ENCODE data around the gene PALLD.

Gene PALLD

DNA sequence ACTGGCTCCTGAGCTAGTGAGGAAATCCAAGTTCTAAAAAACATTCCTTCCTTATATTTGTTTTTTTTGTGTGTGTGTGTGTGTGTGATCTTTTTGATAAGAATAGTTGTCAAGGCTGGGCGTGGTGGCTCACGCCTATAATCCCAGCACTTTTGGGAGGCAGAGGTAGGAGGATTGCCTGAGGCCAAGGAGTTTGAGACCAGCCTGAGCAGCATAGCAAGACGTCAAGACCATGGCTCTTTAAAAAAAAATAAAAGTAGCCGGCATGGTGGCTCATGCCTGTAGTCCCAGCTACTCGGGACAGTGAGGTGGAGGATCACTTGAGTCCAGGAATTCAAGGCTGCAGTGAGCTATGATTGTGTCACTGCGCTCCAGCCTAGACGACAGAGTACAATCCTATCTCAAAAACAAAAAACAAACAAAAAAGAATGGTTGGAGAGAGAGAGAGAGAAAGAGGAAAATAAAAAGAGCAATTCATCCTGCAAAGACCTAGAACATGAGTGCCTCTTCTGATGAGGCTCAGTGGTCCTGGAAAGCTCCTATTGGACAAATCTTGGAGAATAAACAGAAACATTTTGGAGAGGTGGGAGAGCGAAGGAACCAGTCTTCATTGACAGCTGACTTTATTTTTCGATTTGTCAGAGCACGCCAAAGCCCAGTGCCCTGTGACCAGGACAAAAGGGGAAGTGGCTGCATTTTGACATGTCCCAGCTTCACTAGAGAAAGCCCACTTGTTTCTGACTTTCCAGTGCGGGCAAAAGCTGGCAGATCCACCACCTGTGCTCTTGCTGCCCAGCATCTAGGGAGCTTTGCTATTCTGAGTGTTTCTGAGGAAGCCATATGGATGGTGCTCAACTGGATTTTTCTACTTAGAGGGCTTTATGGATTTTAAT is 244.7 kb downstream of the PALLD start:
- no peak for DNase-seq (ENCODE audit: insufficient read length, low spot score)

GRCh38 chr4:168743131-168743530 is 246.3 kb downstream of the PALLD start:
- FAIRE-seq (no peak), DNase-seq (ENCODE audit: insufficient read length, low spot score) (no peak)

More for the DNA sequence above, 244.7 kb downstream of the PALLD start:
- no peak for FAIRE-seq

DNA sequence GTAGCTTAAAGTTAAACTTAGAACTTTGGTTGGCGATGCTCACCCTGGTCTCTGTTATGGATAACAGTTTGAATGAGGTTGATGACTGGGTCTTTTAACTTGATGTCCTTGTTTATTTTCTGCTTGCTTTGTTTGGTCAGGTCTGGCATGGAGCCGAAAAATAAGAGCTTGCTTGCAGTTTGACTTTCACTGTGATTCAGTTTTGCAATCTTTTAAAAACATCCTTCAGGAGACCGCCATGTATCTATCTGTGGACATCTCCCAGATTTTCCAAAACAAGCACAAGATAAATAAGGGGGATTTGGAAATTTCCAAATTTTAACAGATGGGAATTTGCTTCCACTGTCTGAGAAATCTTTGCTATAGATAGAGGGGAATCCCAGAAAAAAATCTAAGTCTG is 246.7 kb downstream of the PALLD start:
- no peak for DNase-seq (ENCODE audit: insufficient read length, low spot score)
- FAIRE-seq: no peak

DNA sequence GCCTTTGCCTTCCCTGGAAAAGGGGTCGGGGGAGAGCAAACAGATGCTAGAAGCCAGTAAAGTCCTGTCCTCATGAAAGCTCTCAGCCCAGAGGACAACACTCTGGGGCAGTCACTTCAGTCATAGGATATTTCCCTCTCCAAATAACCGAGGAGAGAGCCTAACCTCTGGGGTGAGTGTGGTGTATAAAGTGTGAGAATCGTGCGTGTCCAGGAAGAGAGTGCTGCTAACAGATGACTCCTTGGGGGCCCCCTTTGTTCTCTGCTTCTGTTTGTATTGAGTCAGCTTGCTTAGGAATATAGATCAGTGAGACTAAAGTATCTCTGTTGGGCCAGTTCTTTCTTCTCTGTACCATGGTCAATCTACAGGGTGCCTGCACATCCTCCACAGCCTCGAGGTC is 247.2 kb downstream of the PALLD start:
- FAIRE-seq (no peak), DNase-seq (ENCODE audit: insufficient read length, low spot score) (no peak)

- no peak for DNase-seq (ENCODE audit: insufficient read length, low spot score)
- no peak for FAIRE-seq
Observed at GRCh38 chr4:168748807-168749206, 252.0 kb downstream of the PALLD start.

- DNase-seq (ENCODE audit: insufficient read length, low spot score) (no peak), FAIRE-seq (no peak)
Observed at GRCh38 chr4:168751263-168752225, 254.7 kb downstream of the PALLD start.

- DNase-seq (ENCODE audit: insufficient read length, low spot score) (no peak), FAIRE-seq (no peak)
Observed at GRCh38 chr4:168755598-168756477, 259.0 kb downstream of the PALLD start.

DNA sequence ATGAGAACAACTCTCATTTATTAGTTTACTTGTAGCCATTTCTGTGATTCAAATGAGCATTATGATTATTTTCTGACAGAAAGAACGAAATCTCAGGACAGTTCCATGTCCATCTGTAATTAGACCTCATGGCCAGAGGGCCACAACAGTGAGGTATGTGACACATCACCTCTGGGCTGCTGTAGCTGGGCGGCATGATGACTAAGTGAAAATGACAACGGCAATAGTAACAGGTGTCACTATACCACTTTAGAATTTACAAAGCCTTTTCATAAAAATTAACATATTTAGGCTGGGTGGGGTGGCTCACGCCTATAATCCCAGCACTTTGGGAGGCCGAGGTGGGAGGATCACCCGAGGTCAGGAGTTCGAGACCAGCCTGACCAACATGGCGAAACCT is 260.6 kb downstream of the PALLD start:
- DNase-seq (ENCODE audit: insufficient read length, low spot score) (no peak), FAIRE-seq (no peak)

DNA sequence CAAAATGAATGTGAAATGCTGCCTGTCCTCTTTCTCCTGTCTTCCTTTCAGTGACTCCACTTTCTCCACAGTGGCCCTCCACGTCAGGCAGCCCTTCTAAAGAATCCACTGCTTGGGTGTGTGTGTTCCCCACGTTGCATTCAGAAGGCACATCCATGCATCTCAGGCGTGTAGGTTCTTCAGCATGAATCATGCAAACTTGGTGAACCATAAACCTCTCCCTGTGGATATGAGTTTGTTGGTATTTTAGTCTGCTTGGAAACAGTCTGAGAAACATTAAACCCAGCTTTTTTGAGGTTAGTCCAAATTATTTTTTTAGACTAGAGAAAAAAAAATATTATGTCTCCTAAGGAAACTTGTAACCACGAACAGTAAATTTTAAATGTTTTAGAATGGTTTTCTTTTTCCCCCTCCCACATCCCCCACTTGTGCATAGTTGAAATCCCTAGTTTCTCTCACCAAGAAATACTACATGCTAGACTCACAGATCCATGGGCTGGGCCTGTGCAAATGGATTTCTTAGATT is 261.6 kb downstream of the PALLD start:
- DNase-seq (ENCODE audit: insufficient read length, low spot score): no peak
- FAIRE-seq: no peak

DNA sequence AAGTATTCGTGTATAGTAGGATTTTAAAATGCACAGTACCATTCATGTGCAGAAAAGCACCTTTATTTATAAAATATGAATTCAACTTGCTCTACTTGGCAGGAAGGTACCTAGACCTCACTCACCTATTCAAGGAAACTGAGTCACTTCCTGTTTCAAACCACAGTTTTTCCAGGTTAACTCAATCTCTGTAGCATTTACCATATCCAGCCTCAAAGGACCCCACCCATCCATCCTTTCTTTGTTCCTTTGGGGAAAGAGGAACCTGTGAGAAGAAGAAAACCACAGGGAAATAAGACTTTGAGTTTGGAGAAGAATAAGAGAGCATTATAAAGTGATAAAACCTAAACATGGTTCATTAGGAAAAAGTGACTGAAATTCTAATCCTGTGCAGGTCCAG is 262.5 kb downstream of the PALLD start:
- FAIRE-seq (no peak), DNase-seq (ENCODE audit: insufficient read length, low spot score) (no peak)

- no peak for FAIRE-seq
- DNase-seq (ENCODE audit: insufficient read length, low spot score): no peak
Observed at GRCh38 chr4:168759959-168760527, 263.2 kb downstream of the PALLD start.

- FAIRE-seq (no peak), DNase-seq (ENCODE audit: insufficient read length, low spot score) (no peak)
Observed at GRCh38 chr4:168761066-168761465, 264.2 kb downstream of the PALLD start.

DNA sequence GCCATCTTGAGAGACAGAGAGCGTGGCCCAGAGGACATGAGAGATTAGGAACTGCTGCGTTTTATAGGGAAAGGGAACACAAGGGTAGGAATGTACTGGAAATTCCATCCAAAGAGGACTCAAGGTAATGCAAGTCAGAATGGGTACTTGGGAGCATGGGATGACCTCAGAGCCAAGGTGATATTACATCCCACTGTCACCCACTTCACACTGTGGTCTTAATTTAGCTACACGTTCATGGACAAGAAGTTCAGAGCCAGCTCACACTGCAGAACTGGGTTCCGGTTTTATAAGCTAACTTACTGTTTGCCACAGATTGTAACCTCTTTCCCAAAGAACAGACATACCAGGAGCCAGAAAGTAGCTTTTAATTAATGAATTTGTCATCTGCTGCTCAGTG is 268.5 kb downstream of the PALLD start:
- no peak for DNase-seq (ENCODE audit: insufficient read length, low spot score)
- FAIRE-seq: no peak

DNA sequence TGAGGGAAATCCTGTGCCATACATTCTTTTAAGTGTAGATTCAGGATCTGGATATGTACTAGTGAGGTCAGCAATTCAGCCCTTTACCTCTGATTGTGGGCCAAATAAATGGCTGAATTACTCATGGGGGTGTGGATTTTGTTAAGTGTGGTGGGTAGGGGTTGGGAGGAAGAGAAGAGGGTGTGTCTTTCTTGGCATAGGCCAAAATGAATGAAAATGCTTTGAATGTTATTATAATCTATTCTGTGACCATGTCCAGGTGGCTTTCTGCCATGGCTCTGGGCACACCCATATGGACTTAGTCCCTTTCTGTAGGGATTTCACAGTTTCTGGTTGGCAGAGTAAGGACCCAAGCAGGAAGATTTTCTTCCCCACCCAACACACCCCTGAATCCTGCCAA is 268.9 kb downstream of the PALLD start:
- DNase-seq (ENCODE audit: insufficient read length, low spot score) (no peak), FAIRE-seq (no peak)

GRCh38 chr4:168766604-168767316 is 269.9 kb downstream of the PALLD start:
- FAIRE-seq (no peak), DNase-seq (ENCODE audit: insufficient read length, low spot score) (no peak)

DNA sequence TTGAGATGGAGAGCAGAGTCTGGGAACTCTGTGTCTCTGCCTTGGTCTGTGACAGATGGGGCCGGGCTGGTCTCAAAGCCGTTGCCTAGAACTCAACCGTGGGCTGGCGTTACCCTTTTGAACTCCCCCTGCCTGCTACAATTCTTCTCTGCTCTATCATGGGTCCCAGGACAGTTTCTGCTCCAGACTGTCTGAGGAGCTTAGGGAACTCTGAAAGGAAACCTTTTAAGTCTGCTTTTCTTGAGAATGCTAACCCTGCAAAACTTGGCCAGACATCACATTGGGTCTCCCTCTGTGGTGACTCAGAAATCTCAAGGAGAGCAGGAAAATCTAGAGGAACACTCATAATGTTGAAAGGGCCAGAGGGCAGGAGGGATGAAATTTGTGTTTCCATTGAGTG is 272.6 kb downstream of the PALLD start:
- FAIRE-seq (no peak), DNase-seq (ENCODE audit: insufficient read length, low spot score) (no peak)

DNA sequence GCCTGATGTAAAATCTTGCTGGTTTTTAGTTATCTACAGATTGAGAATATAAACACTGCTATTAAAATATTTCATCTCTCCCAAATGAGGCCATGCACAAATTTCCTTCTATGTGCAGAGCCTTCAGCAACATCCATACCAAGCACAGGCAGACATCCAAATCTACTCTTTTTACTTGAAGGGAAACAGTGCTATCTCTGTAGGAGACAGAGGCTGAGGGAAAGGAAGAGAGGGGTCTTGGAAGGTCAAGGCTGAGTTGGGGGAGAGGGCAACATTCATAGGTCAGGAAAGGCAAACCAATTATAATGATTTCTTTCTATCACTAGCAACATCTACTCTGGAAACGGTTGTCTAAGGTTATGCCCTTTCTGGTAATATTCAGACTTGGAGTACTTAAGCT is 273.0 kb downstream of the PALLD start:
- DNase-seq (ENCODE audit: insufficient read length, low spot score): no peak
- no peak for FAIRE-seq

DNA sequence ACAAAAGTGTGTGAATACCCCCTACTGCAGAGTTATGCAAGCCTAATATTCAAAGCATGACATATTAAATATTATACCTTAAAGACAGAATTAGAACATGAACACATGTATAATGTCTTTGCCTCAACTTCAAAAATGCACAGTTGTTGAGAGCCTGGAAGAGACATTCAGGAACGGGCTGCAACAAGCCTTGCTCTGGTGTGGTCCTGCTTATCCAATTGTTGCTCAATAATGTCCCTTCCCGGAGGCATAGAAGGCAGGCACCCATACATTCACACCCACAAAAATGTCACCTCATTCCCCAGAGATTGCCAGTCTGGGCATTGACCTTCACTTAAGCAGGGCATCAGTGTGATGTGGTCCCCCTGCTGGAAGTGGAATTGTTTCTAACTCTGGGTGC is 274.4 kb downstream of the PALLD start:
- DNase-seq (ENCODE audit: insufficient read length, low spot score) (no peak), FAIRE-seq (no peak)

- DNase-seq (ENCODE audit: insufficient read length, low spot score) (no peak), FAIRE-seq (no peak)
Observed at GRCh38 chr4:168773388-168774195, 276.7 kb downstream of the PALLD start.

Measured in GM19239 (cell line).